Middle frontal gyrus (tissue), 1 donor: ENCODE results near the gene SDF2L1.
"Not testable (repeated sequence)": the region's sequence is repeated elsewhere in the genome, so short reads cannot be mapped to it uniquely, and the experiment has no call there.

Experiments
- DNase-seq: peaks from one replicate; pipeline ENCODE4 v3.0.0-alpha.2; 2015; ENCODE audit warnings: low spot score; ENCODE audit errors: extremely low spot score

The SDF2L1 gene

GRCh38 chr22:21686634-21687393 lies 44.7 kb downstream of the SDF2L1 start:
- no peak for DNase-seq

GRCh38 chr22:21687685-21688259 lies 45.7 kb downstream of the SDF2L1 start:
- DNase-seq = no peak

GRCh38 chr22:21688341-21688705 lies 46.2 kb downstream of the SDF2L1 start:
- no peak for DNase-seq

GRCh38 chr22:21688706-21689381 lies 46.7 kb downstream of the SDF2L1 start:
- DNase-seq = no peak

- DNase-seq = no peak
Observed at GRCh38 chr22:21690401-21690801, 48.3 kb downstream of the SDF2L1 start.

GRCh38 chr22:21691816-21692215 lies 49.7 kb downstream of the SDF2L1 start:
- DNase-seq = no peak

- DNase-seq = not testable (repeated sequence)
Observed at GRCh38 chr22:21692856-21693255, 50.8 kb downstream of the SDF2L1 start.

- DNase-seq = no peak
Observed at GRCh38 chr22:21693333-21693998, 51.4 kb downstream of the SDF2L1 start.
